GM23338 (cell line): Measurements from ENCODE around the gene MPEG1. TPM values are rescaled to one million over a fixed set of nuclear protein-coding genes. Genes with fewer than 3 reads are reported as not detected.

Experiments
- ATAC-seq: fragments of 200-7000 bp; cut with Tn5 transposase; 3 replicates; pipeline ENCODE4 v1.9.1; 2020
- DNase-seq: peaks from one replicate; pipeline ENCODE4 v3.0.0-alpha.2; 2015; ENCODE audit warnings: low spot score
- H2AFZ ChIP-seq: fragments of 200-600 bp; sonication (generic); 2 replicates; pipeline ENCODE4 v1.8.0; 2016; ENCODE audit warnings: antibody characterized with exemption, mild to moderate bottlenecking, moderate library complexity
- H3F3A ChIP-seq: fragments of 200-600 bp; sonication (generic); replicated peaks from 2 replicates; pipeline ENCODE4 v1.8.0; 2017; ENCODE audit warnings: antibody characterized with exemption, mixed run types, low read depth
- H3K27ac ChIP-seq: fragments of 200-600 bp; sonication (generic); 2 replicates; pipeline ENCODE4 v1.6.1; 2016; ENCODE audit warnings: low read depth
- H3K27me3 ChIP-seq: fragments of 200-600 bp; sonication (generic); 2 replicates; pipeline ENCODE4 v1.8.0; 2016; ENCODE audit warnings: mild to moderate bottlenecking, mixed run types, moderate library complexity; ENCODE audit not compliant: insufficient read depth
- H3K36me3 ChIP-seq: fragments of 200-600 bp; sonication (generic); 2 replicates; pipeline ENCODE4 v1.8.0; 2016; ENCODE audit warnings: mild to moderate bottlenecking; ENCODE audit not compliant: insufficient read depth
- H3K4me1 ChIP-seq: fragments of 200-600 bp; sonication (generic); 2 replicates; pipeline ENCODE4 v1.8.0; 2016; ENCODE audit warnings: mild to moderate bottlenecking, moderate library complexity; ENCODE audit not compliant: insufficient read depth
- H3K4me2 ChIP-seq: fragments of 200-600 bp; sonication (generic); 2 replicates; pipeline ENCODE4 v1.7.1; 2017; ENCODE audit warnings: mixed run types
- H3K4me3 ChIP-seq: fragments of 200-600 bp; sonication (generic); 2 replicates; pipeline ENCODE4 v1.6.1; 2016; ENCODE audit warnings: mixed run types
- H3K79me2 ChIP-seq: fragments of 200-600 bp; sonication (generic); replicated peaks from 2 replicates; pipeline ENCODE4 v1.8.0; 2017; ENCODE audit warnings: mild to moderate bottlenecking; ENCODE audit not compliant: insufficient read depth
- H3K9me2 ChIP-seq: fragments of 200-600 bp; sonication (generic); 2 replicates; pipeline ENCODE4 v1.8.0; 2017; ENCODE audit not compliant: insufficient read depth
- H4K20me1 ChIP-seq: fragments of 200-600 bp; sonication (generic); replicated peaks from 2 replicates; pipeline ENCODE4 v1.8.0; 2017; ENCODE audit warnings: mild to moderate bottlenecking; ENCODE audit not compliant: insufficient read depth
- H3K27ac Mint-ChIP-seq: 2 replicates; pipeline ENCODE4 v1.8.0; 2020; ENCODE audit warnings: inconsistent platforms, mild to moderate bottlenecking, moderate library complexity, mixed read lengths
- H3K27me3 Mint-ChIP-seq: 3 replicates; pipeline ENCODE4 v1.8.0; 2022; ENCODE audit warnings: low read depth, mild to moderate bottlenecking, moderate library complexity, mixed read lengths, inconsistent platforms; ENCODE audit not compliant: insufficient read depth, poor library complexity
- H3K36me3 Mint-ChIP-seq: 3 replicates; pipeline ENCODE4 v1.8.0; 2021; ENCODE audit warnings: low read depth, mild to moderate bottlenecking, inconsistent platforms, moderate library complexity, mixed read lengths
- H3K4me1 Mint-ChIP-seq: 3 replicates; pipeline ENCODE4 v1.8.0; 2020; ENCODE audit warnings: mild to moderate bottlenecking, inconsistent platforms, mixed read lengths
- H3K4me3 Mint-ChIP-seq: 3 replicates; pipeline ENCODE4 v1.8.0; 2021; ENCODE audit warnings: moderate library complexity, mild to moderate bottlenecking, inconsistent platforms, mixed read lengths
- H3K9me3 Mint-ChIP-seq: 3 replicates; pipeline ENCODE4 v1.8.0; 2020; ENCODE audit warnings: moderate library complexity, mild to moderate bottlenecking, inconsistent platforms, mixed read lengths
- CREB1 ChIP-seq: fragments of 250-450 bp; sonication (Bioruptor Pico); IDR thresholded peaks from 2 replicates; pipeline ENCODE4 v1.5.0; 2020; ENCODE audit warnings: low read depth, mild to moderate bottlenecking, moderate library complexity
- CTCF ChIP-seq, 2 experiments: fragments of 200-600 bp in 1 of 2; sonication (generic) in 1 of 2; conservative IDR thresholded peaks; 2 replicates each; pipeline versions ENCODE4 v1.5.1 to v1.6.1; 2016 to 2017; ENCODE audit warnings: antibody characterized with exemption in 2 of 2, low read depth in 2 of 2, mild to moderate bottlenecking in 2 of 2, moderate library complexity in 1 of 2
- EZH2 ChIP-seq: fragments of 200-600 bp; sonication (generic); IDR thresholded peaks from one replicate; pipeline ENCODE4 v1.8.0; 2017; ENCODE audit warnings: antibody characterized with exemption, mild to moderate bottlenecking, low read depth; ENCODE audit not compliant: unreplicated experiment
- EZH2phosphoT487 ChIP-seq: fragments of 200-600 bp; sonication (generic); IDR thresholded peaks from one replicate; pipeline ENCODE4 v1.8.1; 2018; ENCODE audit warnings: antibody characterized with exemption; ENCODE audit not compliant: unreplicated experiment
- JUNB ChIP-seq: IDR thresholded peaks from one replicate; pipeline ENCODE4 v1.6.1; 2016; ENCODE audit warnings: antibody characterized with exemption; ENCODE audit not compliant: unreplicated experiment
- NANOG ChIP-seq: IDR thresholded peaks from 2 replicates; pipeline ENCODE4 v1.6.1; 2016; ENCODE audit warnings: antibody characterized with exemption, borderline replicate concordance
- POLR2AphosphoS5 ChIP-seq: IDR thresholded peaks from 2 replicates; pipeline ENCODE4 v1.6.1; 2016; ENCODE audit warnings: antibody characterized with exemption, low read depth
- STAT1 ChIP-seq: IDR thresholded peaks from one replicate; pipeline ENCODE4 v1.6.1; 2016; ENCODE audit warnings: antibody characterized with exemption; ENCODE audit not compliant: unreplicated experiment
- ZNF114 ChIP-seq: fragments of 250-450 bp; sonication (Bioruptor Pico); IDR thresholded peaks from 2 replicates; pipeline ENCODE4 v1.5.0; 2020; ENCODE audit warnings: mild to moderate bottlenecking, moderate library complexity
- ZNF331 ChIP-seq: fragments of 250-450 bp; sonication (Bioruptor Pico); IDR thresholded peaks from 2 replicates; pipeline ENCODE4 v1.5.0; 2020; ENCODE audit warnings: low read depth, mild to moderate bottlenecking, moderate library complexity
- polyA plus RNA-seq: library from polyadenylated mRNA; unstranded; fragments of >200 nt; fragmentation: Nextera tagmentation; extraction: Ambion mirVana; gene quantifications from 2 replicates; pipeline ENCODE4 v1.2.1, GENCODE V29; 2016
- total RNA-seq: library from RNA; depleted of rRNA; stranded (reverse); fragments of >200 nt; shearing (Covaris generic); gene quantifications from 2 replicates; pipeline ENCODE4 v1.2.3, GENCODE V29; 2014
- TF ChIP-seq, protein P1 (sequence below): IDR thresholded peaks from 2 replicates; pipeline ENCODE4 v1.6.1; 2016; ENCODE audit warnings: antibody characterized with exemption
- TF ChIP-seq, protein P2 (sequence below): fragments of 250-450 bp; sonication (Bioruptor Pico); IDR thresholded peaks from 2 replicates; pipeline ENCODE4 v1.5.0; 2020; ENCODE audit warnings: mild to moderate bottlenecking, moderate library complexity
- TF ChIP-seq, protein P3 (sequence below): IDR thresholded peaks from one replicate; pipeline ENCODE4 v1.6.1; 2018; ENCODE audit warnings: antibody characterized with exemption; ENCODE audit not compliant: unreplicated experiment

Gene MPEG1
- total and polyA plus RNA-seq, 2 experiments from 2014 or later, result not detected

DNA sequence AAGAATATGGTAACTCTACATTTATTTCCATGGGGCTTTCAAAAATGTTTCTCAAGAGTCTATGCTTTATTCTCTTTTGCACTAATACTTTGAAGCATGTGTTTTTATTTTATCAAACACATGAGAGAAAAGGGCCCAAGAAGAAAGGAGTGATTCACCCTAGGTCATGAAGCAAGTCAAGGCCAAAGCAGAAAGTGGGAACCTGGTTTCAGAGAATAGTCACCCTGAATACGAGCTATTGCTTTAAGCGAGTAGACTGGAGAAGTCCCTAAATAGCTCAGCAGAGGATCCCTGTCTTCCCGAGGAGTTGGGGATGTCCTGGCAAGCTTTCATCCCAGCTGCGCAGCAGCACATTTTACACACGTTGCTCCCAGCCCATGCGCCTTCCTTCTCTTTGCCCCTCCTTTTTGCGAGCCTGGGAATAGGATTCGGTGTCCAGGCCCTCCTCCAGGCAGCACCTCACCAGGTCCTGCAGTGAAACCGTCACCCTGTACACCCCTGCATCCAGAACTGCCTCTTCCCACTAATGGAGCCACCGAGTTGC is 19.1 kb downstream of the MPEG1 start:
- Histone ChIP-seq H3K4me2 (no peak overlapping the region), H3F3A (no peaks in the 10 kb centered on the region), H3K27ac (no peak overlapping the region), H4K20me1 (no peaks in the 10 kb centered on the region), H3K4me3 (no peak overlapping the region), H3K27me3 (no peaks in the 10 kb centered on the region), H2AFZ (no peak overlapping the region), H3K36me3 (peaks cover 15% of the 10 kb centered on the region), H3K9me2 (0 out of 2 replicates have a peak, but pooled peaks cover 4% of the 10 kb centered on the region), H3K79me2 (no peaks in the 10 kb centered on the region), H3K4me1 (no peaks in the 10 kb centered on the region)
- Mint-ChIP-seq H3K4me1 (no peaks in the 10 kb centered on the region; the same call in 2 of the 3 replicates), H3K36me3 (peaks cover 89% of the 10 kb centered on the region), H3K27ac (no peak overlapping the region), H3K27me3 (no peaks in the 10 kb centered on the region), H3K9me3 (peaks cover 12% of the 10 kb centered on the region), H3K4me3 (no peak overlapping the region)
- ATAC-seq, result no peak
- TF ChIP-seq CREB1 (CRISPR knock-in tag), result no peak
- no peak for TF ChIP-seq ZNF331
- no peak for TF ChIP-seq POLR2AphosphoS5
- TF ChIP-seq, protein P1, sequence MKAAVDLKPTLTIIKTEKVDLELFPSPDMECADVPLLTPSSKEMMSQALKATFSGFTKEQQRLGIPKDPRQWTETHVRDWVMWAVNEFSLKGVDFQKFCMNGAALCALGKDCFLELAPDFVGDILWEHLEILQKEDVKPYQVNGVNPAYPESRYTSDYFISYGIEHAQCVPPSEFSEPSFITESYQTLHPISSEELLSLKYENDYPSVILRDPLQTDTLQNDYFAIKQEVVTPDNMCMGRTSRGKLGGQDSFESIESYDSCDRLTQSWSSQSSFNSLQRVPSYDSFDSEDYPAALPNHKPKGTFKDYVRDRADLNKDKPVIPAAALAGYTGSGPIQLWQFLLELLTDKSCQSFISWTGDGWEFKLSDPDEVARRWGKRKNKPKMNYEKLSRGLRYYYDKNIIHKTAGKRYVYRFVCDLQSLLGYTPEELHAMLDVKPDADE, result no peak
- TF ChIP-seq, protein P2, sequence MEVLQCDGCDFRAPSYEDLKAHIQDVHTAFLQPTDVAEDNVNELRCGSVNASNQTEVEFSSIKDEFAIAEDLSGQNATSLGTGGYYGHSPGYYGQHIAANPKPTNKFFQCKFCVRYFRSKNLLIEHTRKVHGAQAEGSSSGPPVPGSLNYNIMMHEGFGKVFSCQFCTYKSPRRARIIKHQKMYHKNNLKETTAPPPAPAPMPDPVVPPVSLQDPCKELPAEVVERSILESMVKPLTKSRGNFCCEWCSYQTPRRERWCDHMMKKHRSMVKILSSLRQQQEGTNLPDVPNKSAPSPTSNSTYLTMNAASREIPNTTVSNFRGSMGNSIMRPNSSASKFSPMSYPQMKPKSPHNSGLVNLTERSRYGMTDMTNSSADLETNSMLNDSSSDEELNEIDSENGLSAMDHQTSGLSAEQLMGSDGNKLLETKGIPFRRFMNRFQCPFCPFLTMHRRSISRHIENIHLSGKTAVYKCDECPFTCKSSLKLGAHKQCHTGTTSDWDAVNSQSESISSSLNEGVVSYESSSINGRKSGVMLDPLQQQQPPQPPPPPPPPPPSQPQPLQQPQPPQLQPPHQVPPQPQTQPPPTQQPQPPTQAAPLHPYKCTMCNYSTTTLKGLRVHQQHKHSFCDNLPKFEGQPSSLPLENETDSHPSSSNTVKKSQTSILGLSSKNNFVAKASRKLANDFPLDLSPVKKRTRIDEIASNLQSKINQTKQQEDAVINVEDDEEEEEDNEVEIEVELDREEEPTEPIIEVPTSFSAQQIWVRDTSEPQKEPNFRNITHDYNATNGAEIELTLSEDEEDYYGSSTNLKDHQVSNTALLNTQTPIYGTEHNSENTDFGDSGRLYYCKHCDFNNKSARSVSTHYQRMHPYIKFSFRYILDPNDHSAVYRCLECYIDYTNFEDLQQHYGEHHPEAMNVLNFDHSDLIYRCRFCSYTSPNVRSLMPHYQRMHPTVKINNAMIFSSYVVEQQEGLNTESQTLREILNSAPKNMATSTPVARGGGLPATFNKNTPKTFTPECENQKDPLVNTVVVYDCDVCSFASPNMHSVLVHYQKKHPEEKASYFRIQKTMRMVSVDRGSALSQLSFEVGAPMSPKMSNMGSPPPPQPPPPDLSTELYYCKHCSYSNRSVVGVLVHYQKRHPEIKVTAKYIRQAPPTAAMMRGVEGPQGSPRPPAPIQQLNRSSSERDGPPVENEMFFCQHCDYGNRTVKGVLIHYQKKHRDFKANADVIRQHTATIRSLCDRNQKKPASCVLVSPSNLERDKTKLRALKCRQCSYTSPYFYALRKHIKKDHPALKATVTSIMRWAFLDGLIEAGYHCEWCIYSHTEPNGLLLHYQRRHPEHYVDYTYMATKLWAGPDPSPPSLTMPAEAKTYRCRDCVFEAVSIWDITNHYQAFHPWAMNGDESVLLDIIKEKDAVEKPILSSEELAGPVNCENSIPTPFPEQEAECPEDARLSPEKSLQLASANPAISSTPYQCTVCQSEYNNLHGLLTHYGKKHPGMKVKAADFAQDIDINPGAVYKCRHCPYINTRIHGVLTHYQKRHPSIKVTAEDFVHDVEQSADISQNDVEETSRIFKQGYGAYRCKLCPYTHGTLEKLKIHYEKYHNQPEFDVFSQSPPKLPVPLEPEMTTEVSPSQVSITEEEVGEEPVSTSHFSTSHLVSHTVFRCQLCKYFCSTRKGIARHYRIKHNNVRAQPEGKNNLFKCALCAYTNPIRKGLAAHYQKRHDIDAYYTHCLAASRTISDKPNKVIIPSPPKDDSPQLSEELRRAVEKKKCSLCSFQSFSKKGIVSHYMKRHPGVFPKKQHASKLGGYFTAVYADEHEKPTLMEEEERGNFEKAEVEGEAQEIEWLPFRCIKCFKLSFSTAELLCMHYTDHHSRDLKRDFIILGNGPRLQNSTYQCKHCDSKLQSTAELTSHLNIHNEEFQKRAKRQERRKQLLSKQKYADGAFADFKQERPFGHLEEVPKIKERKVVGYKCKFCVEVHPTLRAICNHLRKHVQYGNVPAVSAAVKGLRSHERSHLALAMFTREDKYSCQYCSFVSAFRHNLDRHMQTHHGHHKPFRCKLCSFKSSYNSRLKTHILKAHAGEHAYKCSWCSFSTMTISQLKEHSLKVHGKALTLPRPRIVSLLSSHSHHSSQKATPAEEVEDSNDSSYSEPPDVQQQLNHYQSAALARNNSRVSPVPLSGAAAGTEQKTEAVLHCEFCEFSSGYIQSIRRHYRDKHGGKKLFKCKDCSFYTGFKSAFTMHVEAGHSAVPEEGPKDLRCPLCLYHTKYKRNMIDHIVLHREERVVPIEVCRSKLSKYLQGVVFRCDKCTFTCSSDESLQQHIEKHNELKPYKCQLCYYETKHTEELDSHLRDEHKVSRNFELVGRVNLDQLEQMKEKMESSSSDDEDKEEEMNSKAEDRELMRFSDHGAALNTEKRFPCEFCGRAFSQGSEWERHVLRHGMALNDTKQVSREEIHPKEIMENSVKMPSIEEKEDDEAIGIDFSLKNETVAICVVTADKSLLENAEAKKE (CRISPR knock-in tag), result no peak
- TF ChIP-seq JUNB, result no peak
- TF ChIP-seq NANOG, result no peak
- TF ChIP-seq EZH2, result no peak
- TF ChIP-seq CTCF (conservative IDR thresholded peaks at IDR 0.05; ENCODE audit: low read depth in 2 of 2), result no peak
- TF ChIP-seq ZNF114, result no peak
- TF ChIP-seq EZH2phosphoT487, result no peak
- TF ChIP-seq STAT1, result no peak
- TF ChIP-seq, protein P3, sequence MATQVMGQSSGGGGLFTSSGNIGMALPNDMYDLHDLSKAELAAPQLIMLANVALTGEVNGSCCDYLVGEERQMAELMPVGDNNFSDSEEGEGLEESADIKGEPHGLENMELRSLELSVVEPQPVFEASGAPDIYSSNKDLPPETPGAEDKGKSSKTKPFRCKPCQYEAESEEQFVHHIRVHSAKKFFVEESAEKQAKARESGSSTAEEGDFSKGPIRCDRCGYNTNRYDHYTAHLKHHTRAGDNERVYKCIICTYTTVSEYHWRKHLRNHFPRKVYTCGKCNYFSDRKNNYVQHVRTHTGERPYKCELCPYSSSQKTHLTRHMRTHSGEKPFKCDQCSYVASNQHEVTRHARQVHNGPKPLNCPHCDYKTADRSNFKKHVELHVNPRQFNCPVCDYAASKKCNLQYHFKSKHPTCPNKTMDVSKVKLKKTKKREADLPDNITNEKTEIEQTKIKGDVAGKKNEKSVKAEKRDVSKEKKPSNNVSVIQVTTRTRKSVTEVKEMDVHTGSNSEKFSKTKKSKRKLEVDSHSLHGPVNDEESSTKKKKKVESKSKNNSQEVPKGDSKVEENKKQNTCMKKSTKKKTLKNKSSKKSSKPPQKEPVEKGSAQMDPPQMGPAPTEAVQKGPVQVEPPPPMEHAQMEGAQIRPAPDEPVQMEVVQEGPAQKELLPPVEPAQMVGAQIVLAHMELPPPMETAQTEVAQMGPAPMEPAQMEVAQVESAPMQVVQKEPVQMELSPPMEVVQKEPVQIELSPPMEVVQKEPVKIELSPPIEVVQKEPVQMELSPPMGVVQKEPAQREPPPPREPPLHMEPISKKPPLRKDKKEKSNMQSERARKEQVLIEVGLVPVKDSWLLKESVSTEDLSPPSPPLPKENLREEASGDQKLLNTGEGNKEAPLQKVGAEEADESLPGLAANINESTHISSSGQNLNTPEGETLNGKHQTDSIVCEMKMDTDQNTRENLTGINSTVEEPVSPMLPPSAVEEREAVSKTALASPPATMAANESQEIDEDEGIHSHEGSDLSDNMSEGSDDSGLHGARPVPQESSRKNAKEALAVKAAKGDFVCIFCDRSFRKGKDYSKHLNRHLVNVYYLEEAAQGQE, result no peak
- no peak for DNase-seq
